GM19467 (cell line): ENCODE results near the gene SLCO3A1.

Experiments
- ATAC-seq: cut with Tn5 transposase; IDR thresholded peaks from one replicate; pipeline ENCODE4 v1.9.1; 2021; ENCODE audit warnings: mild to moderate bottlenecking, moderate library complexity; ENCODE audit not compliant: unreplicated experiment

The SLCO3A1 gene

GRCh38 chr15:91881569-91882297 is 28.2 kb downstream of the SLCO3A1 start:
- ATAC-seq = no peak

- no peak for ATAC-seq
Observed at GRCh38 chr15:91882858-91883586, 29.5 kb downstream of the SLCO3A1 start.

- ATAC-seq = no peak
Observed at GRCh38 chr15:91884606-91885005, 31.1 kb downstream of the SLCO3A1 start.

GRCh38 chr15:91885054-91885453 is 31.5 kb downstream of the SLCO3A1 start:
- ATAC-seq = no peak

- no peak for ATAC-seq
Observed at GRCh38 chr15:91885714-91886270, 32.3 kb downstream of the SLCO3A1 start.

GRCh38 chr15:91886878-91887277 is 33.4 kb downstream of the SLCO3A1 start:
- ATAC-seq = no peak

- ATAC-seq = no peak
Observed at GRCh38 chr15:91887321-91887720, 33.8 kb downstream of the SLCO3A1 start.

GRCh38 chr15:91887921-91888373 is 34.4 kb downstream of the SLCO3A1 start:
- ATAC-seq = no peak

- no peak for ATAC-seq
Observed at GRCh38 chr15:91889111-91889815, 35.8 kb downstream of the SLCO3A1 start.

GRCh38 chr15:91890614-91891013 is 37.1 kb downstream of the SLCO3A1 start:
- ATAC-seq = no peak

GRCh38 chr15:91891101-91891500 is 37.6 kb downstream of the SLCO3A1 start:
- ATAC-seq = no peak

GRCh38 chr15:91891788-91892345 is 38.4 kb downstream of the SLCO3A1 start:
- ATAC-seq = no peak

GRCh38 chr15:91892436-91892835 is 38.9 kb downstream of the SLCO3A1 start:
- ATAC-seq = no peak

GRCh38 chr15:91894606-91895005 is 41.1 kb downstream of the SLCO3A1 start:
- ATAC-seq = no peak

GRCh38 chr15:91895051-91895450 is 41.5 kb downstream of the SLCO3A1 start:
- ATAC-seq = no peak

GRCh38 chr15:91896341-91897055 is 43.0 kb downstream of the SLCO3A1 start:
- no peak for ATAC-seq

- no peak for ATAC-seq
Observed at GRCh38 chr15:91897585-91898372, 44.3 kb downstream of the SLCO3A1 start.

GRCh38 chr15:91898843-91899242 is 45.3 kb downstream of the SLCO3A1 start:
- no peak for ATAC-seq

- ATAC-seq = no peak
Observed at GRCh38 chr15:91904942-91905341, 51.4 kb downstream of the SLCO3A1 start.

GRCh38 chr15:91908391-91908790 is 54.9 kb downstream of the SLCO3A1 start:
- no peak for ATAC-seq
